Karpas-422 (cell line): Measurements from ENCODE around the gene KLRG1. TPM values are rescaled to one million over a fixed set of nuclear protein-coding genes. Genes with fewer than 3 reads are reported as not detected.

Source experiments
- DNase-seq: peaks from one replicate; pipeline ENCODE4 v3.0.0-alpha.2; 2015
- H2AFZ ChIP-seq: fragments of 200-600 bp; sonication (generic); 2 replicates; pipeline ENCODE4 v1.6.1; 2014; ENCODE audit warnings: antibody characterized with exemption, low read length, mixed read lengths
- H3K27ac ChIP-seq: fragments of 200-600 bp; sonication (generic); 2 replicates; pipeline ENCODE4 v1.5.1; 2014; ENCODE audit warnings: mild to moderate bottlenecking, low read length, moderate library complexity
- H3K27me3 ChIP-seq: fragments of 200-600 bp; sonication (generic); 2 replicates; pipeline ENCODE4 v1.6.1; 2014; ENCODE audit warnings: low read length, mixed read lengths
- H3K36me3 ChIP-seq: fragments of 200-600 bp; sonication (generic); 2 replicates; pipeline ENCODE4 v1.6.1; 2014; ENCODE audit warnings: low read length, mixed read lengths; ENCODE audit not compliant: insufficient read depth
- H3K4me1 ChIP-seq: fragments of 200-600 bp; sonication (generic); 2 replicates; pipeline ENCODE4 v1.6.1; 2014; ENCODE audit warnings: mild to moderate bottlenecking, low read length, mixed read lengths
- H3K4me2 ChIP-seq: fragments of 200-600 bp; sonication (generic); 2 replicates; pipeline ENCODE4 v1.6.1; 2014; ENCODE audit warnings: low read length, low read depth, mild to moderate bottlenecking; ENCODE audit not compliant: poor library complexity, severe bottlenecking
- H3K4me3 ChIP-seq: fragments of 200-600 bp; sonication (generic); 2 replicates; pipeline ENCODE4 v1.5.1; 2014; ENCODE audit warnings: mild to moderate bottlenecking, antibody characterized with exemption, low read length, mixed read lengths
- H3K79me2 ChIP-seq: fragments of 200-600 bp; sonication (generic); 2 replicates; pipeline ENCODE4 v1.6.1; 2014; ENCODE audit warnings: mild to moderate bottlenecking, low read length, mixed read lengths
- H3K9ac ChIP-seq: fragments of 200-600 bp; sonication (generic); 2 replicates; pipeline ENCODE4 v1.6.0; 2014; ENCODE audit warnings: low read length
- H3K9me2 ChIP-seq: fragments of 200-600 bp; sonication (generic), shearing (Covaris generic); replicated peaks from 2 replicates; pipeline ENCODE4 v1.6.0; 2014; ENCODE audit warnings: mild to moderate bottlenecking, low read length, moderate library complexity; ENCODE audit not compliant: insufficient read depth
- H3K9me3 ChIP-seq: fragments of 300-700, 200-600 bp; sonication (generic); 2 replicates; pipeline ENCODE4 v1.6.1; 2014; ENCODE audit warnings: low read length, mixed read lengths
- H4K20me1 ChIP-seq: fragments of 200-600 bp; sonication (generic); 2 replicates; pipeline ENCODE4 v1.6.1; 2014; ENCODE audit warnings: mild to moderate bottlenecking, antibody characterized with exemption, low read length, low read depth; ENCODE audit not compliant: insufficient read depth
- total RNA-seq: library from RNA; depleted of rRNA; stranded (reverse); fragments of >200 nt; shearing (Covaris generic); gene quantifications from 2 replicates; pipeline ENCODE4 v1.2.3, GENCODE V29; 2014; ENCODE audit warnings: low replicate concordance

Gene KLRG1
- total RNA-seq, 1 experiment from 2014 or later = 34.7 TPM

DNA sequence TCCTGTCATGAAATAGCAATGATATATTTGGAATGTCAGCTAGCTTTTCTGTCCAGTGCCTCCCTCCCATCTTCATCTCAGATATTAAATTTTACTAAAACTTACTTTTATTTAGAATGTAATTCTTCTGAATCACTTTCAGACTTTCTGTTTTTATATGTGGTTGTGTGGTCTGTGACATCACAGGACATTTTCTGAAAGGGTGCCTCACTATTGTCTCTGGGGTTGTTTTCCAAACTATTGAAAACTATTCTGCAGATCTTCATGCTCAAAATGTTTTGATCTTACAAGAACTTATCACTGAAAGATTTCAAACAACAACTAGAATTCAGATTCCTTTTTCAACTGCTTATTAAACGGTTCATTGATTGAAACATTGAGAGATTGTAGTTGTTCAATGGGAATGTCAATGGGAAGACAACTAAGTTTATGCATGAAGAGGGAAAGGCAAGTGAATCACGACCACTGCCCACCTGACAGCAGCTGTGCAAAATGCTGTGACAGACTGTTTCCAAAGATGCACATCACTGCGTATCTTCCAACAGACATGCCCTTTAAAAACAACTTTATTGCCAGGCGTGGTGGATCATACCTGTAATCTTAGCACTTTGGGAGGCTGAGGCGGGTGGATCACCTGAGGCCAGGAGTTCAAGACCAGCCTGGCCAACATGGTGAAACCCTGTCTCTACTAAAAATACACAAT is 51.3 kb downstream of the KLRG1 start:
- no peak for DNase-seq
- H3K9ac ChIP-seq = no peak overlapping the region
- H3K4me2 ChIP-seq = no peak overlapping the region
- no peaks in the 10 kb centered on the region for H3K9me2 ChIP-seq
- H3K36me3 ChIP-seq = no peaks in the 10 kb centered on the region
- H3K4me1 ChIP-seq = no peaks in the 10 kb centered on the region
- no peaks in the 10 kb centered on the region for H4K20me1 ChIP-seq
- no peaks in the 10 kb centered on the region for H3K27me3 ChIP-seq
- no peaks in the 10 kb centered on the region for H3K9me3 ChIP-seq
- H3K27ac ChIP-seq = no peak overlapping the region
- no peak overlapping the region for H3K4me3 ChIP-seq
- no peaks in the 10 kb centered on the region for H3K79me2 ChIP-seq
- H2AFZ ChIP-seq = no peak overlapping the region

- Histone ChIP-seq H4K20me1 (no peaks in the 10 kb centered on the region), H3K4me2 (no peak overlapping the region), H3K4me3 (no peak overlapping the region), H3K4me1 (no peaks in the 10 kb centered on the region), H3K79me2 (no peaks in the 10 kb centered on the region), H2AFZ (no peak overlapping the region), H3K9me2 (no peaks in the 10 kb centered on the region), H3K27ac (no peak overlapping the region), H3K9me3 (no peaks in the 10 kb centered on the region), H3K27me3 (no peaks in the 10 kb centered on the region), H3K9ac (no peak overlapping the region), H3K36me3 (no peaks in the 10 kb centered on the region)
- no peak for DNase-seq
Observed at GRCh38 chr12:9041321-9041720, 52.0 kb downstream of the KLRG1 start.

DNA sequence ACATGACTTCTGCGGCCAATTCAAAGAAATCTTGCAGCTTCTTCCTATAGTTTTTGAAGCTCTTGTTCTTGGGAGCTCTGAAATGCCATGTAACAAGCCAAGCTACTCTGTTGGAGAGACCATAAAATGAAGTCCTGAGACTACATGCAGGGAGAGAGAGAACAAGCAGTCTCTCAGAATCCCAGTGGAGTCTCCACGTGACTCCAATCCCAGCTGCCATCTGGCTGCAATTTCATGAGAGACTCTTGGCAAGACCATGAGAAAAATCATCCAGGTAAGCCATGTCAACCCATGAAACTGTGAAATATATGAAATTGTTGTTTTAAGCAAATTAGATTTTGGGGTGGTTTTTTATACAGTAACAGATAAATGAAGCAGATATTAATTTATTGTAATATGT is 54.4 kb downstream of the KLRG1 start:
- no peaks in the 10 kb centered on the region for H3K9me2 ChIP-seq
- DNase-seq = no peak
- H3K79me2 ChIP-seq = no peaks in the 10 kb centered on the region
- H3K4me2 ChIP-seq = no peak overlapping the region
- H4K20me1 ChIP-seq = no peaks in the 10 kb centered on the region
- H3K27me3 ChIP-seq = no peaks in the 10 kb centered on the region
- no peak overlapping the region for H3K4me3 ChIP-seq
- no peaks in the 10 kb centered on the region for H3K36me3 ChIP-seq
- H3K4me1 ChIP-seq = no peaks in the 10 kb centered on the region
- H3K9ac ChIP-seq = no peak overlapping the region
- no peaks in the 10 kb centered on the region for H3K9me3 ChIP-seq
- H2AFZ ChIP-seq = no peak overlapping the region
- no peak overlapping the region for H3K27ac ChIP-seq

DNA sequence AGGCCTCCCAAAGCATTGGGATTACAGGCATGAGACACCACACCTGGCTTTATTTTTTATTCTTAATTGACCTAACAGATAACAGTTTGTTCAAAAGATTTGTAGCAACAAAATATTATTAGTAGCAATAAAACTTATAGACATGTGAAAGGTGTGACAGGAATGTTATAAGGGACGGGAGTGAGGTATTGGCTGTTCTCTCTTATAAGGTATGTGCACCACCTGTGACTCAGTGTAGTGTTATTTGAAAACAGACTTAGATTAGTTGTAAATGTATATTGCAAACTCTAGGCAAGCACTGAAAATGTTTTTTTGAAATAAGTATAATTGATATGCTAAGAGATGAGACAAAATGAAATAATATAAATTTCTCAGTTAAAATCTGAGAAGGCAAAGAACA is 57.8 kb downstream of the KLRG1 start:
- Histone ChIP-seq H3K4me3 (no peak overlapping the region), H3K4me1 (no peaks in the 10 kb centered on the region), H3K27me3 (no peaks in the 10 kb centered on the region), H3K9ac (no peak overlapping the region), H3K79me2 (no peaks in the 10 kb centered on the region), H2AFZ (no peak overlapping the region), H3K9me2 (no peaks in the 10 kb centered on the region), H3K9me3 (no peaks in the 10 kb centered on the region), H3K36me3 (no peaks in the 10 kb centered on the region), H4K20me1 (no peaks in the 10 kb centered on the region), H3K4me2 (no peak overlapping the region), H3K27ac (no peak overlapping the region)
- no peak for DNase-seq

GRCh38 chr12:9048930-9049329 is 59.6 kb downstream of the KLRG1 start:
- H3K36me3 ChIP-seq = no peaks in the 10 kb centered on the region
- no peak overlapping the region for H3K27ac ChIP-seq
- H3K4me1 ChIP-seq = no peaks in the 10 kb centered on the region
- H3K4me3 ChIP-seq = no peak overlapping the region
- DNase-seq = no peak
- H2AFZ ChIP-seq = no peak overlapping the region
- H3K79me2 ChIP-seq = no peaks in the 10 kb centered on the region
- no peak overlapping the region for H3K9ac ChIP-seq
- no peaks in the 10 kb centered on the region for H3K9me3 ChIP-seq
- H3K4me2 ChIP-seq = no peak overlapping the region
- no peaks in the 10 kb centered on the region for H3K9me2 ChIP-seq
- H3K27me3 ChIP-seq = no peaks in the 10 kb centered on the region
- no peaks in the 10 kb centered on the region for H4K20me1 ChIP-seq

DNA sequence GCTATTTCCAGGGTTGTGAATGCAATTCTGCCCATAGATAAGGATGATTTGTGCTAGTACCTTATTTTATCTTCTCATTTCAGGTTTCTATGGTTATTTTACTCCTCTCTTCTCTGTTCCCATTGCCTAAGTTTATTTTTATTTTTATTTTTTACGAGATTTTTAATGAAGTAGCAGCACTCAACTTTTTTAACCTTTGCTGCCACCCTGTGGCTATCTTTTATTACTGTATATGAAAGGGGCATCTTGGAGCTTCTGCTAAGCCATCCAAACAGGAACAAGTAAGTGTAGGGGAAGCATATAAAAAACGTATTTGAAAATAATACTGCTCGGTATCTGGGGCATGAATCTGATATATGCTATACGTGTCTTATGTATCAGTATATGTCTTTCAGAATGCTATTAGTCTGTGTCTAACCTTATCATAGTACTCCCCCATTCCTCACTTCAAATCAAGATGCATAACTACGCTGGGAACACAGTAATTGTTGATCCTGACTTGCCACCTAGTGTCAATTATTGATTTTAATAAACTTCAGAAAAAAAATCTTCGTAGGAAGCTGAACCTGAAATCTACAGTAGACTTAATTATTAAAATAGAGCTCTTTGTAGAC is 60.3 kb downstream of the KLRG1 start:
- Histone ChIP-seq H3K9me3 (no peaks in the 10 kb centered on the region), H4K20me1 (no peaks in the 10 kb centered on the region), H3K36me3 (no peaks in the 10 kb centered on the region), H3K4me3 (no peak overlapping the region), H3K4me1 (no peaks in the 10 kb centered on the region), H3K9me2 (no peaks in the 10 kb centered on the region), H2AFZ (no peak overlapping the region), H3K27me3 (no peaks in the 10 kb centered on the region), H3K79me2 (no peaks in the 10 kb centered on the region), H3K9ac (no peak overlapping the region), H3K4me2 (no peak overlapping the region), H3K27ac (no peak overlapping the region)
- peak; percentile 76 for DNase-seq

DNA sequence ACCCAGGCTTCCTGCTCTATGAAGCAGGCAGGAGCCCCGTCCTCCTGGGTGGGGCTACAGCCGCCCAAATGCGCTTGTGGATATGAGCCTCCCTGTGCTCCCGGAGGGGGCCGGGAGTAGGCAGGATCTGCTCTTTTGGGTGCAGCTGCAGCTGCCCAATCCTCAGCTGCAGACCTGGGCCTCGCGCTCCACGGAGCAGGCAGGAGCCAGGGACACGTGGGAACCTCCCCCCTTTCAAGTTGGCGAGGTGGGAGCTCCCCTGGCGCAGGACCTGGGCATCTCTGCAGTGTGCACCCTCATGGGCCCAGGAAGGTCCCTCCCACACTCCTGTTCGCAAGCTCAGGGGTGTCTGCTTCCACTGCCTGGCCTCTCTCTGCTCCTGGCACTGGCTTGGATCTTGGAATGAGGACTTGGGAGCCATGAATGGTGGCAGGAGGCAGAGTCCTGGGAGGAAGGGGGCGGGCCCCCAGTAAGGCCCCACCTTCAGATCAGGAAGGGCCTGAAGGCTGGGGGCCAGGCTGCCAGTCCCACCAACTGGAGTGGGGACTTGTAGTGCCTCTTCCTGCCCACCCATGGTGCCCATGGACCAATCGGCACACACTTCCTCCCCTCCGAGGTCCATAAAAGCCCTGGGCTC is 61.3 kb downstream of the KLRG1 start:
- Histone ChIP-seq H3K9ac (no peak overlapping the region), H3K36me3 (no peaks in the 10 kb centered on the region), H3K9me2 (no peaks in the 10 kb centered on the region), H3K79me2 (no peaks in the 10 kb centered on the region), H3K4me1 (no peaks in the 10 kb centered on the region), H3K9me3 (no peaks in the 10 kb centered on the region), H3K27me3 (no peaks in the 10 kb centered on the region), H4K20me1 (no peaks in the 10 kb centered on the region), H3K4me3 (no peak overlapping the region), H2AFZ (no peak overlapping the region), H3K27ac (no peak overlapping the region), H3K4me2 (no peak overlapping the region)
- no peak for DNase-seq

- Histone ChIP-seq H3K4me3 (no peak overlapping the region), H3K36me3 (no peaks in the 10 kb centered on the region), H3K4me1 (no peaks in the 10 kb centered on the region), H3K27ac (no peak overlapping the region), H3K9ac (no peak overlapping the region), H3K27me3 (no peaks in the 10 kb centered on the region), H2AFZ (no peak overlapping the region), H3K9me3 (no peaks in the 10 kb centered on the region), H3K79me2 (no peaks in the 10 kb centered on the region), H3K9me2 (no peaks in the 10 kb centered on the region), H4K20me1 (no peaks in the 10 kb centered on the region), H3K4me2 (no peak overlapping the region)
- no peak for DNase-seq
Observed at GRCh38 chr12:9051158-9051550, 61.8 kb downstream of the KLRG1 start.
